HFF-Myc (cell line): ENCODE data around the gene VTI1A.

Experiments used
- DNase-seq: peaks from one replicate; pipeline ENCODE4 v3.0.0-alpha.2; 2011; ENCODE audit warnings: low read depth; ENCODE audit errors: extremely low read depth
- H3K4me3 ChIP-seq: replicated peaks from 2 replicates; pipeline ENCODE4 v1.5.1; 2011; ENCODE audit warnings: low read depth, mild to moderate bottlenecking, control low read depth, low read length
- CTCF ChIP-seq: IDR thresholded peaks from 2 replicates; pipeline ENCODE4 v1.5.1; 2012; ENCODE audit warnings: mild to moderate bottlenecking, low read depth, low read length, control low read depth; ENCODE audit errors: missing control alignments

Gene VTI1A

GRCh38 chr10:112649822-112650152 lies 202.8 kb downstream of the VTI1A start:
- no peak for DNase-seq
- H3K4me3 ChIP-seq, result no peak overlapping the region
- no peak for TF ChIP-seq CTCF

GRCh38 chr10:112650588-112651030 lies 203.6 kb downstream of the VTI1A start:
- DNase-seq, result no peak
- no peak for TF ChIP-seq CTCF
- H3K4me3 ChIP-seq, result no peak overlapping the region

GRCh38 chr10:112653215-112653614 lies 206.2 kb downstream of the VTI1A start:
- no peak for TF ChIP-seq CTCF
- DNase-seq, result no peak
- H3K4me3 ChIP-seq, result no peak overlapping the region

- H3K4me3 ChIP-seq, result no peak overlapping the region
- no peak for DNase-seq
- TF ChIP-seq CTCF, result no peak
Measured at GRCh38 chr10:112653851-112654250, 206.8 kb downstream of the VTI1A start.

- no peak for DNase-seq
- H3K4me3 ChIP-seq, result no peak overlapping the region
- no peak for TF ChIP-seq CTCF
Measured at GRCh38 chr10:112654794-112655193, 207.8 kb downstream of the VTI1A start.

GRCh38 chr10:112655722-112656121 lies 208.7 kb downstream of the VTI1A start:
- no peak for TF ChIP-seq CTCF
- no peak for DNase-seq
- no peak overlapping the region for H3K4me3 ChIP-seq

- no peak for DNase-seq
- H3K4me3 ChIP-seq, result no peak overlapping the region
Measured at GRCh38 chr10:112658465-112658864, 211.4 kb downstream of the VTI1A start.

More at GRCh38 chr10:112658465-112658864, 211.4 kb downstream of the VTI1A start:
- TF ChIP-seq CTCF, result no peak
